Activated T-cell treated with anti-CD3 and anti-CD28 coated beads, Interleukin-2, amount 50 U/mL, for 1 hour (primary cell): ENCODE results near the gene FUT2.
"Not testable (repeated sequence)": the region's sequence is repeated elsewhere in the genome, so short reads cannot be mapped to it uniquely, and the experiment has no call there.

Source experiments
- DNase-seq: peaks from one replicate; pipeline ENCODE4 v3.0.0-alpha.2; 2020

The FUT2 gene

GRCh38 chr19:48671446-48671995, 24.2 kb upstream of the FUT2 start:
- DNase-seq: no peak

DNA sequence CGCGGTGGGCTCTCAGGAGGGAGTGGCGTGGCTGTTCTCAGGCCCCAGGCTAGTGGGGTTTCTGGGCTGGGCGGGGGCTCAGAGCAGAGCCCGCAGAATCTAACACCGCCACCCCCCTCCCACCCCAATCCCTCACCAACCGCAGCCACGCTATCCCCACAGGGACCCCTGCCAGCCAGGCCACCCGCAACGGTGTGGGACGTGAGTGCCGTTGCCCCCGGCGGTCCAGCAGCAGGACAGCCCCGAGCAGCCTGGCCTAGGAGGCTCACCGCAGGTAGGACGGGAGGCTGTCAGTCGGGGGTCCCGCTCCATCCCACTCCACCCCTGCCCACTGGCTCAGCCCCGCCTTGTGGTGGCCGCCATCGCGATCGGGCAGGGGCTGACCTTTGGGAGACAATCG, 22.8 kb upstream of the FUT2 start, which contains the start of gene NTN5:
Gene NTN5, minus strand, starts transcription at position 24 of the 400 bp plus-strand sequence. CDS start 2,031 bp downstream, outside the sequence.
- DNase-seq: no peak

DNA sequence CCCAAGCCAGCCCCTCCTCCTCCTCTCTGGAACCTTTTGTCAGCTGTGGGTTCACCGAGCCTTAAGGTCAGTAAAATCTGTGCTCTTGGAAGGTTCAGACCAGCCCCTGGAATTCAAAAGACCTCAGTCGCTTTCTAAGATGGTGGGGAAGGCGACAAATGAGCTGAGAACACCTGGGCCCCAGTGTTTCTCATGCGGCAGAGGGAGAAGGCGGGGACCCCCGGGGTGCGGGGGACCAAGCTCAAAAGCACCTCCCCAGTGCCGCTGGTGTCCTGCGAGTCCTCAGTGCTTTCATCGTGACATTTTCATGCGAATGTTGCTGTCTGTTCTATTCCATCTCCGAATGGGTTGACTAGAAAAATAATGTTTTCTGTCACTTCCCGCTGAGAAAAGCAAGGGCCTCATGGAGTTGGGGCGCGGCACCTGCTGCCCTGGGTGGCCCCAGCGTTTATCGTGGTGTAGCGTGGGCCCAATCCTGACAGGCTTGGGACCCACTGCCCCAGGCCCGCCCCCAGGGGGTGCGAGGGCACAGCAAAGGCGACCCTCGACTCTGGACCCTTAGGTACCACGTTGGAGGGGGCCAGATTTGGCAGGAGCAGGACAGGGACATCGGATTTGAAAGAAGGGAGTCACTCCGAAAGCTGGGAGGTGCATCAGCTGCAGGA, 22.2 kb upstream of the FUT2 start:
- no peak for DNase-seq

- no peak for DNase-seq
Measured at GRCh38 chr19:48674216-48674809, 21.5 kb upstream of the FUT2 start.

DNA sequence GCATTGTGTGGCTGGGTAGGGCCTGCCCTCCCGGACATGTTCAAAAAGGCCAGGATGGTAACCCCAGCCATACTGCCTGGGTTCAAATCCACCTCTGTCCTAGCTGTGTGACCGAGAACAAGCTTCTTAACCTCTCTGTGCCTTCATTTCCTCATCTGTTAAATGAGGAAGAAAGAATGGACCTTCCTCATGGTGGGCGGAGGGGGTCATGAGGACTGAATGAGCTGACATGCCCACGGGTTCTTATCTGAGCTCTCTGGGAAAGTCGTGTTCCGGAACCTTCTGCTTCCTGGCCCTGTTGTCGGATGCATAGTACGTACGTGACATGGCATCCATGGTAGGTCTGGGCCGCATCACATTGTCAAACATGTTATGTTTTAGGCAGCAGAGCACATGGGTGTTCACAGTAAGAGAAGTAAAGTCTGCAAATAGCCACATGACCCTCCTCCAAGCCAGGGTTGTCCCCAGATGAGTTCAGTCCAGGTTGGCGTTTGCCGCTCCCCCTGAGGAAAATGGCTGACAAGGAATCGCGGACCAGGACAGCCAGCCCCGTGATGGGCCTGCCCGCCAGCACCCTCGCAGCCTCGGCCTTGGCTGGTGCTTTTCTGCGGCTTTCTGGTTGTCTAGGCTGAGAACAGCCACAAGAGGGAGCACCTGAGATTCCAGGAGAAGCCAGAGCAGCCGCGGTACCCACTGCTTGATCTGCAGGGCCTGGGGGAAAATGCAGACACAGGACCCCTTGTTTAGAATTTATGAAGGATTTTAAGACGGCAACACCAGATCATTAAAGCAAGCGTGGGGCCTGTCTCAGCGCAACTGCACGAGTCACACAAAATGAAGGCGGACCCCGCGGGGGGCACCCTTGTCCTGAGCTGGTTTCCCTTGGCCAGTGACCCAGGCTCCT, 20.6 kb upstream of the FUT2 start:
- peak; percentile 73 for DNase-seq

- no peak for DNase-seq
Measured at GRCh38 chr19:48676487-48676886, 19.3 kb upstream of the FUT2 start.

DNA sequence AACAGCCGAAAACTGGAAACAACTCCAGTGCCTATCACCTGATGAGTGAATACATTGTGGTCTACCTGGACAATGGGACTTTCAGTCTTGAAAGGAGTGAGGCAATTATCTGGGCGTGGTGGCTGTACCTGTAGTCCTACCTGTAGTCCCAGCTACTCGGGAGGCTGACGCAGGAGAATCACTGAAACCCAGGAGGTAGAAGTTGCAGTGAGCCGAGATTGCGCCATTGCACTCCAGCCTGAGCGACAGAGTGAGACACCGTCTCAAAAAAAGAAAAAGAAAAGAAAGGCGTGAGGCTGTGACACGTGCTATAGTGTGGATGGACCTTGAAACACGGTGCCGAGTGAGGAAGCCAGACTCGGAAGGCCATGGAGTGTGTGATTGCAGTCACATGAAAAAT, 18.9 kb upstream of the FUT2 start:
- no peak for DNase-seq

DNA sequence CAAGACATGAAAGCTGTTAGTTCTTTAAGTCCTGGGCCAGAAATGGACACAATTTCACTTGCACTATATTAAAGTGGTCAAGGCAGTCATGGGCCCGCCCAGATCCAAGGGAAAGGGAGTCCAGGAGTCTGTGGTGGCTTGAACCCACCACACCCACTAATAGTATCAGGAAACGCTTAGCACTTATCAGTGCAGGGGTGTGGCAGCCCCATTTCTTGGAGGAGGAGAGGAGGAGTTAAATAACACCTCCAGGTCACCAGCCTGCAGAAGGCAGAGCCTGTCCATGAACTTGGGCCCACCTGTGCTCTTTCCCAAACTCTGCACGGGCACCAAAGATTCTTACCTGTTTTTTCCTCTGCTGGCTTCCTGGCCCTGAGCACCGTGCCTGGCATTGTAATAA, 17.6 kb upstream of the FUT2 start:
- no peak for DNase-seq

- DNase-seq: not testable (repeated sequence)
Measured at GRCh38 chr19:48680006-48680405, 15.8 kb upstream of the FUT2 start.

DNA sequence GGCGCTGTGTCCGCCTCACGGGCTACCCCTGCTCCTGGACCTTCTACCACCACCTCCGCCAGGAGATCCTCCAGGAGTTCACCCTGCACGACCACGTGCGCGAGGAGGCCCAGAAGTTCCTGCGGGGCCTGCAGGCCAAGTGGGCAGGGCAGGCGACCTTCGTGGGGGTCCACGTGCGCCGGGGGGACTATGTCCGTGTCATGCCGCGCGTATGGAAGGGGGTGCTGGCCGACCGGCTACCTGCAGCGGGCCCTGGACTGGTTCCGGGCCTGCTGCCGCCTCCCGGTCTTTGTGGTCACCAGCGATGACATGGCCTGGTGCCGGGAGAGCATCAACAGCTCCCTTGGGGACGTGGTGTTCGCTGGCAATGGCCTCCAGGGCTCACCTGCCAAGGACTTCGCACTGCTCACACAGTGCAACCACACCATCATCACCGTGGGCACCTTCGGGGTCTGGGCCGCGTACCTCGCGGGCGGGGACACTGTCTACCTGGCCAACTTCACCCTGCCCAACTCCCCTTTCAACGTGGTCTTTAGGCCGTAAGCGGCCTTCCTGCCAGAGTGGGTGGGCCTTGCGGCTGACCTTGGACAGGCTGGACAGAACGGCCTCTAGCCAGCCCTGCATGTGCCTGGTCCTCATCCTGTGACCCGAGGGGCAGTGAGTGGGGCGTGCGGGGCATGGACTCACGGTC, 15.2 kb upstream of the FUT2 start:
- no peak for DNase-seq

- DNase-seq: no peak
Measured at GRCh38 chr19:48681127-48681470, 14.7 kb upstream of the FUT2 start.

DNA sequence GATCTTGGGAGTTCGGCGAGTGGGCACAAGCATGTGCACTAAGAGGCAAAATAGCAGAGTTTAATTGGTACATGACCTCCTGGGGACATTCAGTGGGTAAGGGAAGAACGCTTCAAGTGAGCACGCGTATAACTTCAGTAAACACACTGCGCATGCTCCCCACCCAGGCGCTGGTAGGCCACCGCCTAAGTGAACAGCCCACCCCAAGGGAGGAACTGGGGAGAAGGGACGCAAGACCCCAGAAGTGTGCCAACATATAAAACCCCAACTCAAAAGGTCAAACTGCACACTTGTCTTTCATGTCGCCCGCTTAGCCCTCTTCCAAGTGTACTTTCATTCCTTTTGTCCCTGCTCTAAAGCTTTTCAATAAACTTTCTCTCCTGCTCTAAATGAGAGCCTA, 12.4 kb upstream of the FUT2 start:
- no peak for DNase-seq

- DNase-seq: no peak
Measured at GRCh38 chr19:48685583-48685982, 10.2 kb upstream of the FUT2 start.

DNA sequence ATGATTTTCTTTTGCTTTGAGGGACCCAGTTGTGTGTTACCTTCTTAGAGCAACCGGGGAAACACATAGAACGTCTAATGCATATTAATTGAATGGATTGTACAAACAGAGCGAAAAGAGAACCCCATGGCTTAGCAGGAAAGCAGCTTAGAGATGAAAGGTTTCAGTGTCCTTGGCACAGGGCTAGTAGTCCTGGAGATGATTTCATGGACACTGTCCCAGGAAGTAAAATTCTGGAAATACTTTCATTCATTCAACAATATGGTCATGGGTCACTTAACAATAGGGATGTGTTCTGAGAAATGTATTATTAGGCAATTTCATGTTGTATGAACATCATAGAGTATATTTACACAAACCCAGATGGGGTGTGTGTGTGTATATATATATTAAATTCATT, 9.7 kb upstream of the FUT2 start:
- DNase-seq: no peak

DNA sequence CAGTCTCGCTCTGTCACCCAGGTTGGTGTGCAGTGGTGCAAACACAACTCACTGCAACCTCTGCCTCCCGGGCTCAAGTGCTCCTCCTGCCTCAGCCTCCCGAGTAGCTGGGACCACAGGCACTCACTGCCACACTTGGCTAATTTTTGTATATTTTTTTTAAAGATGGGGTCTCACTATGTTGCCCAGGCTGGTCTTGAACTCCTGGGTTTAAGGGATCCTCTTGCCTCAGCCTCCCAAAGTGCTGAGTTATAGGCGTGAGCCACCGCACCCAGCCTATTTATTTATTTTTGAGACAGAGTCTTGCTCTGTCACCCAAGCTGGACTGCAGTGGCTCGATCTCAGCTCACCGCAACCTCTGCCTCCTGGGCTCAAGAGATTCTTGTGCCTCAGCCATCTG, 9.1 kb upstream of the FUT2 start:
- DNase-seq: not testable (repeated sequence)

DNA sequence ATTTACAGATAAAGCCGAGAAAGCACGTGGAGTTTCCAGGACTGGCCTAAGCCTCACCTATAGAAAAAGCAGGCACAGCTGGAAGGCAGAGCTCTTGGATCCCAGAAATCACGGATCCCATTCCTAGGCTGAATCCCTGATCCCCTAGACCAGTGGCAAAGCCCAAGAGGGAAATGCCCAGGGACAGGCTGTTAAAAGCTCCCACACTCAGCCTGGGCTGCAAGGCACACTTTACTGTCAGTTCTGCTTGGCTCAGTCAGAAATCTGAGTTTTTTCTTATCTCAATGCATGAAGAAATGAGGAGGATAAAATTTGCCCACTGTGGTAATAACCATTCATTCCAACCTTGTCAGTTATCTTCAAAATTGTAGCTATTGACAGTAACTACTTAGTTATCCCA, 8.0 kb upstream of the FUT2 start:
- DNase-seq: no peak

- no peak for DNase-seq
Measured at GRCh38 chr19:48689449-48689848, 6.3 kb upstream of the FUT2 start.

DNA sequence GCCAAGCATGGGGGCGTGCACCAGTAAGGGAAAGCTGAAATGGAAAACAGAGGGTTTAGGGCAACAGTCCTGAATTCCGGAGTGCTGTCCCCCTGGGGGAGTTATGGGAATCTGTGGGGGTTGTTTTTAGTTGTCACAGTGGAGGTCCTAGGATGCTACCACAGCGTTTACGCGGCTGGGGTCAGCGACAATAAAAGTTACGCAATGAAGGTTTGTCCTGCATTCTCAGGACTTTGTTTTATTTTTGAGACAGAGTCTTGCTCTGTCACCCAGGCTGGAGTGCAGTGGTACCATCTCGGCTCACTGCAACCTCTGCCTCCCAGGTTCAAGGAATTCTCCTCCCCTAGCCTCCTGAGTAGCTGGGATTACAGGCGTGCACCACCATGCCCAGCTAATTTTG, 2.1 kb upstream of the FUT2 start:
- DNase-seq: not testable (repeated sequence)

- DNase-seq: no peak
Measured at GRCh38 chr19:48696353-48697010, 711 bp downstream of the FUT2 start.

DNA sequence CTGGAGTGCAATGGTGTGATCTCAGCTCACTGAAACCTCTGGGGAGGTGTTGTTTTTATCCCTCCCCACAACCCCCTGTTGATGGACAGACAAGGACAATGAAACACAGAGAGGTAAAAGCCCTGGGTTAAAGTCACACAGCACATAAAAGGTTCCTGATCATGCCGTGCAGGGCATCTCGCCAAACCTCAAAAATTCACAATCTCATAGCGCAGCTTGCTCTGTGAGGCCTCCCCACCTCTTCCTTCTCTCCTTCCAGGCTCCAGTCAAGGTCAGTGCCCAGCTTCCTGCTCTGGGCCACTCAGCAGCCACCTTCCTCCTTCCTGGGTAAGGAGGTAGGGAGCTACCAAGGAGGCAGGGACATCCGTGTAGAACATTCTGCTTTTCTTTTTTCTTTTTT, 2.3 kb downstream of the FUT2 start:
- no peak for DNase-seq

DNA sequence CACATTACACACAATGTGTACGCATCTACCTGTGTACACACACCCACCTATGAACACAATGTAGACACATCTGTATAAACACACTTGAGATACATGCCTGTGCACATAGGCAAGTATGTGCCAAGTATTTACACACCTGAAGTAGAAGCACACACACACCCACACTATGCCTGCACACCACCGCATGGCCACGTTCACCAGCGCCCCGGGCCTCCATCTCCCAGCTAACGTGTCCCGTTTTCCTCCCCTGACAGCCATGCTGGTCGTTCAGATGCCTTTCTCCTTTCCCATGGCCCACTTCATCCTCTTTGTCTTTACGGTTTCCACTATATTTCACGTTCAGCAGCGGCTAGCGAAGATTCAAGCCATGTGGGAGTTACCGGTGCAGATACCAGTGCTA, 6.9 kb downstream of the FUT2 start:
- no peak for DNase-seq

DNA sequence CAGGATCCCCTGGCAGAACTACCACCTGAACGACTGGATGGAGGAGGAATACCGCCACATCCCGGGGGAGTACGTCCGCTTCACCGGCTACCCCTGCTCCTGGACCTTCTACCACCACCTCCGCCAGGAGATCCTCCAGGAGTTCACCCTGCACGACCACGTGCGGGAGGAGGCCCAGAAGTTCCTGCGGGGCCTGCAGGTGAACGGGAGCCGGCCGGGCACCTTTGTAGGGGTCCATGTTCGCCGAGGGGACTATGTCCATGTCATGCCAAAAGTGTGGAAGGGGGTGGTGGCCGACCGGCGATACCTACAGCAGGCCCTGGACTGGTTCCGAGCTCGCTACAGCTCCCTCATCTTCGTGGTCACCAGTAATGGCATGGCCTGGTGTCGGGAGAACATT, 7.5 kb downstream of the FUT2 start:
- no peak for DNase-seq

- no peak for DNase-seq
Measured at GRCh38 chr19:48705431-48705830, 9.7 kb downstream of the FUT2 start.
